Measurements from ENCODE around the gene ARRB1. TPM values are rescaled to one million over a fixed set of nuclear protein-coding genes. Genes with fewer than 3 reads are reported as not detected.

The ARRB1 gene
- total and polyA plus RNA-seq, 3 experiments from 2014 or later: 5.5 to 10.6 (median 9.9) TPM

GRCh38 chr11:75268626-75269366 is 82.7 kb downstream of the ARRB1 start:
- Mint-ChIP-seq H3K9me3 (no peaks in the 10 kb centered on the region), H3K27me3 (no peaks in the 10 kb centered on the region), H3K36me3 (peaks cover 0 to 26% (median 6%) of the 10 kb centered on the region in 3 donors), H3K4me1 (peaks cover 28 to 38% (median 31%) of the 10 kb centered on the region in 3 donors), H3K4me3 (no peak overlapping the region), H3K27ac (peak overlapping the region in 1 of 8 donors; percentile 78)
- no peak overlapping the region for H3K4me3 ChIP-seq (ENCODE audit: low read length)
- H3K27me3 ChIP-seq (ENCODE audit: insufficient read depth, low read length, poor library complexity, severe bottlenecking): no peaks in the 10 kb centered on the region
- H3K4me1 ChIP-seq (ENCODE audit: insufficient read depth, low read length): peaks cover 38% of the 10 kb centered on the region
- H3K36me3 ChIP-seq (ENCODE audit: insufficient read depth, low read length): peaks cover 3% of the 10 kb centered on the region
- peak in 1 of 5 donors; percentile 43 for DNase-seq
- ChIA-PET CTCF (interaction anchor here (1.0 to 16.2 kb wide), 5 partner anchors 11 to 127 kb away, joined by 3 to 325 read pairs (median 9); no protein-coding TSS in a partner anchor), POLR2A (no interaction called here)
- H3K27ac ChIP-seq (ENCODE audit: low read depth, low read length): no peak overlapping the region
- no peaks in the 10 kb centered on the region for H3K9me3 ChIP-seq (ENCODE audit: low read length)

- peak in 1 of 5 donors; percentile 24 for DNase-seq
- CTCF ChIA-PET: interaction anchor here (0.7 to 2.1 kb wide), 2 partner anchors 13 to 48 kb away, joined by 6 to 9 read pairs; no protein-coding TSS in a partner anchor
- POLR2A ChIA-PET: interaction anchor here (0.6 kb wide), 1 partner anchor 113 kb away, joined by 4 read pairs; no protein-coding TSS in a partner anchor
Observed at GRCh38 chr11:75267171-75267970, 84.1 kb downstream of the ARRB1 start.

GRCh38 chr11:75265851-75266531 is 85.5 kb downstream of the ARRB1 start:
- Histone ChIP-seq H3K4me1 (ENCODE audit: insufficient read depth, low read length) (peaks cover 36% of the 10 kb centered on the region), H3K27me3 (ENCODE audit: insufficient read depth, low read length, poor library complexity, severe bottlenecking) (no peaks in the 10 kb centered on the region), H3K27ac (ENCODE audit: low read depth, low read length) (no peak overlapping the region), H3K9me3 (ENCODE audit: low read length) (no peaks in the 10 kb centered on the region), H3K4me3 (ENCODE audit: low read length) (no peak overlapping the region), H3K36me3 (ENCODE audit: insufficient read depth, low read length) (no peaks in the 10 kb centered on the region)
- Mint-ChIP-seq H3K27me3 (no peaks in the 10 kb centered on the region), H3K36me3 (peaks cover 0 to 17% (median 3%) of the 10 kb centered on the region in 3 donors), H3K4me3 (no peak overlapping the region), H3K4me1 (peaks cover 25 to 34% (median 33%) of the 10 kb centered on the region in 3 donors), H3K9me3 (no peaks in the 10 kb centered on the region), H3K27ac (peak overlapping the region in 6 of 8 donors; percentile 29 to 61 (median 48))
- peak in 1 of 5 donors; percentile 37 for DNase-seq
- CTCF ChIA-PET: interaction anchor here (1.1 kb wide), 1 partner anchor 18 kb away, joined by 3 read pairs; no protein-coding TSS in a partner anchor
- POLR2A ChIA-PET: no interaction called here

More at GRCh38 chr11:75267171-75267970, 84.1 kb downstream of the ARRB1 start:
- Mint-ChIP-seq H3K4me3 (no peak overlapping the region), H3K27ac (peak overlapping the region in 2 of 8 donors; percentile 50 to 57), H3K4me1 (peaks cover 23 to 33% (median 27%) of the 10 kb centered on the region in 3 donors), H3K9me3 (no peaks in the 10 kb centered on the region), H3K27me3 (no peaks in the 10 kb centered on the region), H3K36me3 (peaks cover 0 to 22% (median 6%) of the 10 kb centered on the region in 3 donors)
- H3K4me3 ChIP-seq (ENCODE audit: low read length): no peak overlapping the region
- H3K4me1 ChIP-seq (ENCODE audit: insufficient read depth, low read length): peaks cover 35% of the 10 kb centered on the region
- no peak overlapping the region for H3K27ac ChIP-seq (ENCODE audit: low read depth, low read length)
- no peaks in the 10 kb centered on the region for H3K9me3 ChIP-seq (ENCODE audit: low read length)
- no peaks in the 10 kb centered on the region for H3K36me3 ChIP-seq (ENCODE audit: insufficient read depth, low read length)
- H3K27me3 ChIP-seq (ENCODE audit: insufficient read depth, low read length, poor library complexity, severe bottlenecking): no peaks in the 10 kb centered on the region

- H3K4me1 ChIP-seq (ENCODE audit: insufficient read depth, low read length): peaks cover 42% of the 10 kb centered on the region
- H3K4me3 ChIP-seq (ENCODE audit: low read length): no peak overlapping the region
- ChIA-PET CTCF (interaction anchor here (0.8 to 1.1 kb wide), 2 partner anchors 16 to 124 kb away, joined by 3 read pairs; no protein-coding TSS in a partner anchor), POLR2A (no interaction called here)
- no peak overlapping the region for H3K27ac ChIP-seq (ENCODE audit: low read depth, low read length)
- no peaks in the 10 kb centered on the region for H3K36me3 ChIP-seq (ENCODE audit: insufficient read depth, low read length)
- DNase-seq: peak in 1 of 5 donors; percentile 8
- Mint-ChIP-seq H3K27ac (peak overlapping the region in 4 of 8 donors; percentile 50 to 88 (median 68)), H3K36me3 (peaks cover 0 to 15% (median 0%) of the 10 kb centered on the region in 3 donors), H3K4me1 (peaks cover 33 to 42% (median 42%) of the 10 kb centered on the region in 3 donors), H3K9me3 (no peaks in the 10 kb centered on the region), H3K27me3 (no peaks in the 10 kb centered on the region), H3K4me3 (no peak overlapping the region)
- no peaks in the 10 kb centered on the region for H3K9me3 ChIP-seq (ENCODE audit: low read length)
- H3K27me3 ChIP-seq (ENCODE audit: insufficient read depth, low read length, poor library complexity, severe bottlenecking): no peaks in the 10 kb centered on the region
Observed at GRCh38 chr11:75264971-75265370, 86.5 kb downstream of the ARRB1 start.

- CTCF ChIA-PET: interaction anchor here (0.7 to 0.8 kb wide), 2 partner anchors 60 to 124 kb away, joined by 3 read pairs; no protein-coding TSS in a partner anchor
- POLR2A ChIA-PET: no interaction called here
- Mint-ChIP-seq H3K9me3 (no peaks in the 10 kb centered on the region), H3K4me3 (peak overlapping the region in 1 of 7 donors; percentile 30), H3K36me3 (peaks cover 0 to 15% (median 0%) of the 10 kb centered on the region in 3 donors), H3K4me1 (peaks cover 39 to 48% (median 47%) of the 10 kb centered on the region in 3 donors), H3K27ac (peak overlapping the region; percentile 44 to 90 (median 68)), H3K27me3 (no peaks in the 10 kb centered on the region)
- Histone ChIP-seq H3K27me3 (ENCODE audit: insufficient read depth, low read length, poor library complexity, severe bottlenecking) (no peaks in the 10 kb centered on the region), H3K4me1 (ENCODE audit: insufficient read depth, low read length) (peaks cover 47% of the 10 kb centered on the region), H3K36me3 (ENCODE audit: insufficient read depth, low read length) (no peaks in the 10 kb centered on the region), H3K9me3 (ENCODE audit: low read length) (no peaks in the 10 kb centered on the region), H3K27ac (ENCODE audit: low read depth, low read length) (no peak overlapping the region), H3K4me3 (ENCODE audit: low read length) (no peak overlapping the region)
- no peak for DNase-seq
Observed at GRCh38 chr11:75264356-75264755, 87.1 kb downstream of the ARRB1 start.

GRCh38 chr11:75263944-75264349 is 87.5 kb downstream of the ARRB1 start:
- Histone ChIP-seq H3K27me3 (ENCODE audit: insufficient read depth, low read length, poor library complexity, severe bottlenecking) (no peaks in the 10 kb centered on the region), H3K4me3 (ENCODE audit: low read length) (no peak overlapping the region), H3K4me1 (ENCODE audit: insufficient read depth, low read length) (peaks cover 47% of the 10 kb centered on the region), H3K9me3 (ENCODE audit: low read length) (no peaks in the 10 kb centered on the region), H3K36me3 (ENCODE audit: insufficient read depth, low read length) (no peaks in the 10 kb centered on the region), H3K27ac (ENCODE audit: low read depth, low read length) (no peak overlapping the region)
- Mint-ChIP-seq H3K27me3 (no peaks in the 10 kb centered on the region), H3K27ac (peak overlapping the region; percentile 44 to 89 (median 68)), H3K4me1 (peaks cover 39 to 49% (median 47%) of the 10 kb centered on the region in 3 donors), H3K36me3 (peaks cover 0 to 15% (median 0%) of the 10 kb centered on the region in 3 donors), H3K9me3 (no peaks in the 10 kb centered on the region), H3K4me3 (peak overlapping the region in 1 of 7 donors; percentile 30)
- DNase-seq: peak in 1 of 5 donors; percentile 41
- POLR2A ChIA-PET: no interaction called here
- CTCF ChIA-PET: interaction anchor here (0.7 to 1.6 kb wide), 3 partner anchors 16 to 122 kb away, joined by 3 to 5 read pairs (median 4); no protein-coding TSS in a partner anchor
